HEK293T (cell line): ENCODE measurements around the gene MAP3K9.

Experiments used
- CTCF ChIA-PET: fragments of 350-600 bp; formaldehyde crosslinking; extraction: SDS; loops from one replicate; lab custom pipeline; 2021; ENCODE audit warnings: antibody characterized with exemption, inconsistent platforms; lab: Yijun Ruan, JAX
- POLR2A ChIA-PET: fragments of 350-600 bp; formaldehyde crosslinking; extraction: SDS; loops from one replicate; lab custom pipeline; 2020; ENCODE audit warnings: antibody characterized with exemption, inconsistent platforms; lab: Yijun Ruan, JAX
- DNase-seq: peaks from one replicate; pipeline ENCODE4 v3.0.0; 2012; ENCODE audit warnings: mixed read lengths; ENCODE audit errors: extremely low spot score
- ARNT ChIP-seq: fragments of 450-650 bp; IDR thresholded peaks from 2 replicates; pipeline ENCODE4 v1.6.1; 2017; ENCODE audit warnings: mild to moderate bottlenecking
- BHLHE40 ChIP-seq: fragments of 450-650 bp; IDR thresholded peaks from 2 replicates; pipeline ENCODE4 v1.6.1; 2016; ENCODE audit warnings: mild to moderate bottlenecking, moderate library complexity, borderline replicate concordance
- CTBP1 ChIP-seq: fragments of 450-650 bp; IDR thresholded peaks from 2 replicates; pipeline ENCODE4 v1.6.1; 2016; ENCODE audit warnings: borderline replicate concordance
- ELF4 ChIP-seq: fragments of 450-650 bp; IDR thresholded peaks from 2 replicates; pipeline ENCODE4 v1.6.1; 2017; ENCODE audit warnings: antibody characterized with exemption
- FOXA1 ChIP-seq: fragments of 450-650 bp; IDR thresholded peaks from 2 replicates; pipeline ENCODE4 v1.6.1; 2016; ENCODE audit warnings: mild to moderate bottlenecking
- FOXK2 ChIP-seq: fragments of 450-650 bp; IDR thresholded peaks from 2 replicates; pipeline ENCODE4 v1.6.1; 2016; ENCODE audit warnings: mild to moderate bottlenecking
- FOXM1 ChIP-seq: fragments of 450-650 bp; IDR thresholded peaks from 2 replicates; pipeline ENCODE4 v1.6.1; 2017; ENCODE audit warnings: mild to moderate bottlenecking, borderline replicate concordance
- HDGF ChIP-seq: fragments of 450-650 bp; IDR thresholded peaks from 2 replicates; pipeline ENCODE4 v1.6.1; 2017; ENCODE audit warnings: antibody characterized with exemption, borderline replicate concordance
- L3MBTL2 ChIP-seq: fragments of 450-650 bp; conservative IDR thresholded peaks from 2 replicates; pipeline ENCODE4 v1.6.1; 2016; ENCODE audit warnings: mild to moderate bottlenecking
- LEF1 ChIP-seq: fragments of 450-650 bp; IDR thresholded peaks from 2 replicates; pipeline ENCODE4 v1.6.1; 2017; ENCODE audit warnings: mild to moderate bottlenecking, borderline replicate concordance
- NFRKB ChIP-seq: fragments of 450-650 bp; IDR thresholded peaks from 2 replicates; pipeline ENCODE4 v1.6.1; 2016; ENCODE audit warnings: mild to moderate bottlenecking, moderate library complexity
- SP1 ChIP-seq: fragments of 450-650 bp; IDR thresholded peaks from 2 replicates; pipeline ENCODE4 v1.6.1; 2017
- SUZ12 ChIP-seq: fragments of 450-650 bp; IDR thresholded peaks from 2 replicates; pipeline ENCODE4 v1.6.1; 2016; ENCODE audit warnings: mild to moderate bottlenecking
- TARDBP ChIP-seq: fragments of 450-650 bp; IDR thresholded peaks from 2 replicates; pipeline ENCODE4 v1.6.1; 2016
- ZNF384 ChIP-seq: fragments of 450-650 bp; IDR thresholded peaks from 2 replicates; pipeline ENCODE4 v1.6.1; 2016
- TF ChIP-seq, protein P1 (sequence below): fragments of 450-650 bp; IDR thresholded peaks from 2 replicates; pipeline ENCODE4 v1.6.1; 2016

The MAP3K9 gene

DNA sequence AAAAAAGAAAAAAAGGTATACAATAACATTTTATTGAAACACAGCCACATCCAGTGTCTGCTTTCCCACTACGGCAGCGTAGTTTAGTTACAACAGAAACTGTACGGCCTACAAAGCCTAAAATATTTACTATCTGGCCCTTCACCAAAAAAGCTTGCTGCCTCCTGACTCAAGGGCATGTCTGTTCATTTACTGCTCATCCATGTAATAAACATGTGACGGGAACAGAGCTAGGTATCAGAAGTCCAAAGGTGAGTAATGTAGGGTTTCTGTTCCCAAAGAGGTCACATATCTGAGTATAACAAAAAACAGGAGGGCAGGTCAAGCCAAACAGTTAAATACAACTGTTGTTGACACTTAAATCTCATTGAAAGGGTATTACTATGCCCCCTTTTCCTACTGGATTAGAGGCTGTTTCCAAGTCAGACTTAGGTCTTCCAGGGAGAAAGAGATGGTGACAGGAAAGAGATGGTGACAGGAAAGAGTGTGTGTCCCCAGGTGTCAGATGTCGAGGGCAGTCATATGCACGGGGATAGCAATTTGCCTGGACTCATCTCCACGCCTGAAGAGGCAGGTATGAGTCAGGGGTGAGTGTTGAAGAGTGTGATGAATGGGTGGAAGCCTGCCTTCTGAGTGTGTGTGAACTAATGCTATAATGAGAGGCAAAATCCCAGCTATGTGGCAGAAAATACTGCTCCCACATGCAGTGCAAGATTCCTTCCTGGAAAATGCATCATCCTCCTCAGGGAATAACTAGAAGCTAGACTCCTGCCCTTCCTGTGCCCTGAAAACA is 77.7 kb downstream of the MAP3K9 start:
- ChIA-PET CTCF (no interaction called here), POLR2A (no interaction called here)
- no peak for TF ChIP-seq LEF1
- no peak for TF ChIP-seq SUZ12
- TF ChIP-seq NFRKB = no peak
- no peak for TF ChIP-seq FOXK2
- TF ChIP-seq SP1 = no peak
- no peak for TF ChIP-seq BHLHE40
- no peak for TF ChIP-seq FOXM1
- TF ChIP-seq CTBP1 = no peak
- no peak for TF ChIP-seq ELF4
- TF ChIP-seq, protein P1, sequence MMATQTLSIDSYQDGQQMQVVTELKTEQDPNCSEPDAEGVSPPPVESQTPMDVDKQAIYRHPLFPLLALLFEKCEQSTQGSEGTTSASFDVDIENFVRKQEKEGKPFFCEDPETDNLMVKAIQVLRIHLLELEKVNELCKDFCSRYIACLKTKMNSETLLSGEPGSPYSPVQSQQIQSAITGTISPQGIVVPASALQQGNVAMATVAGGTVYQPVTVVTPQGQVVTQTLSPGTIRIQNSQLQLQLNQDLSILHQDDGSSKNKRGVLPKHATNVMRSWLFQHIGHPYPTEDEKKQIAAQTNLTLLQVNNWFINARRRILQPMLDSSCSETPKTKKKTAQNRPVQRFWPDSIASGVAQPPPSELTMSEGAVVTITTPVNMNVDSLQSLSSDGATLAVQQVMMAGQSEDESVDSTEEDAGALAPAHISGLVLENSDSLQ = no peak
- DNase-seq = no peak

DNA sequence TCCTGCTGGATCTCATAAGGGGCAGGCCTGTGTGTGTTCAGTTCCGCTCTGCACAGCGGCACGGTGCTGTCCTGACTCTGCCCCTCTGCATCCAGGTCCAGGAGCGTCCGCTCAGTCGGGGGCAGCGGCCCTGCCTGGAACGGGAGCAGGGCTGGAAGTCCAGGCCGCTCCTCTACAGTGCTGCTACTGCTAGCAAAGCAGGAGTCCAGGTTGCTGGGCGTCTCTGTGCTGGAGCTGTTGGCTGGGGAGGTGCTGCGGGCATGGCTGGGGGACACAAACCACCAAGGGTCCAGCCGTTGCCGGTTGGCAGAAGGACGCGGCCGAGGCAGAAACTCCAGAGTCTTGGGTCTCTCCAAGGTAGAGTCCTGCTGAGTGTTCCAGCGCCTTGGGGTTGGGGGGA is 78.9 kb downstream of the MAP3K9 start:
- TF ChIP-seq FOXK2 (no peak), FOXM1 (no peak), ZNF384 (no peak), FOXA1 (no peak), ELF4 (no peak), BHLHE40 (no peak), LEF1 (no peak), L3MBTL2 (no peak), HDGF (no peak)
- no peak for DNase-seq
- POLR2A ChIA-PET = no interaction called here
- CTCF ChIA-PET = no interaction called here

DNA sequence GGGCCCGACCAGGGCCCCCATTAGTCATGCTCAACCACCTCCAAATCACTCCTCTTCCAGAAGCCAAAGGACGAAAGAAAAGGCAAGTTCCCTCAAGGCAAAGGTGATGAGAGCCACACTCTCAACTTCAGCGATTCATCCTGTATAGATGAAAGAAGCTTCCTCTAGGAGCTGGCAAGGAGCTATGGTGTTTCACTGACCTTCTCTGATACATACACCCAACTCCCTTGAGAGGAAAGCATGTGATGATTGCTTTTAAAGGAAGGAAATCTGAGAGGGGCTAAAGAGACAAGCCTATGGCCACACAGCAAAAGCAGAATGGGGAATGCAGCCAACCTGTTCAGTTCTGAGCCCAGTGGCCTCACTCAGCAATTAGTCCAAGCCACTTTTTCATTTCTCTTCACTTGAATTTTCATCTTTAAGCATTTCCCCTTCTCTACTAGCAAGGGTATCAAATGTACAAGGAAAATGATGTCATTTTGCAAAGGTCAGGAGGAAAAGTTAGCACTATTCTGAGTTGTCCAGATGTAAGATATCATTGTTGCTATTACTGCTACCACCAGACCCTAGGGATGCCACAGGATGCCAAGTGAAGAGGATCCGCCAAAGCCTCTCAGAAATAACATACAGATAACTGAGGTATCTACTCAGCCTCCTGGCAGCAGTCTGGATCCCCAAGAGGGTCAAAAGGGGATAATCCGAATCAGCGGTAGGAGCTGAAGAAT is 82.5 kb downstream of the MAP3K9 start:
- CTCF ChIA-PET = no interaction called here

DNA sequence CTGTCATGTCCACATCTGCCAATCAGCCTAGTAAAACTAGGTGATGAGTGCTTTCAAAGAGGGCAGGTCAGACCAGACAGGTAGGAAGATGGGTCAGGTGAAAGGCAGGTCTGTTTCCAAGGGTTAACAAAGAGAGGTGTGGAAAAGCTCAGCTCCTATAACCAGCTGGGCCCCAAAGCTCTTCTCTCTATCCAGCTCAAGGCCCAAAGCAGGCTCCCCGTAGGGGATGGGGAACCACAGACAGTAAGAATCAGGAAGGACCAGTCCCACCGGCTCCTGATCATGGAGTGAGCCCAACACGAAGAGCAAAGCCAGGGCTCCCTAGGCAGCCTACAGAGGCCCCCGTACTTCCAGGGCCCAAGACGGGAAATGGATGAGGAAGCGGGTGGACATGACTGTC is 84.4 kb downstream of the MAP3K9 start:
- DNase-seq = no peak
- ChIA-PET CTCF (no interaction called here), POLR2A (no interaction called here)
- no peak for TF ChIP-seq ELF4
- TF ChIP-seq SP1 = no peak
- no peak for TF ChIP-seq CTBP1

More for the DNA sequence above, 82.5 kb downstream of the MAP3K9 start:
- POLR2A ChIA-PET = no interaction called here
- TF ChIP-seq NFRKB (no peak), ZNF384 (no peak), FOXK2 (no peak), L3MBTL2 (no peak), CTBP1 (no peak), ELF4 (no peak), LEF1 (no peak), FOXA1 (no peak), ARNT (no peak), SUZ12 (no peak), FOXM1 (no peak), BHLHE40 (no peak), SP1 (no peak)
- TF ChIP-seq, protein P1 = no peak
- DNase-seq = no peak

DNA sequence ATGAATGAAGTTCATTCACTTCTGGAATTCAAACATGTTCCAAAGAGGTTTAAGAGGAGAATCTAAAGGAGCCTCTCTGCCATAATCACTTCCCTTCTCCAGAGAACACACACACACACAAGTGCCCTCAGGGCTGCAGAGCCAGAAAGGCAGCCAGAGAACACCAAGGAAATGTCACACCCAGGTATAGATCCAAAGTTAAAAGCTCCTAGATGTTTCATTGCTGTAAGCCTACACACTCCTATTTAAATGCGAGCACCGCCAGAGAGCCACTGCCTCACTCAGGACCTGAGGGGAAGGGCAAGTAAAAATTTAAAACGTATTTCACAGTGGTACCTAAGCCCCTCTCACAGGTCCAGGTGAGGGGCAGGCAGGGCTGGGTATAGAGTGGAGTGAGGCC is 85.2 kb downstream of the MAP3K9 start:
- CTCF ChIA-PET = no interaction called here
- POLR2A ChIA-PET = no interaction called here
- TF ChIP-seq ARNT (no peak), TARDBP (no peak), BHLHE40 (no peak), FOXK2 (no peak), NFRKB (no peak), SP1 (no peak), LEF1 (no peak), CTBP1 (no peak), ZNF384 (no peak), L3MBTL2 (no peak), ELF4 (no peak), HDGF (no peak), FOXA1 (no peak)
- TF ChIP-seq, protein P1 = no peak
- no peak for DNase-seq

DNA sequence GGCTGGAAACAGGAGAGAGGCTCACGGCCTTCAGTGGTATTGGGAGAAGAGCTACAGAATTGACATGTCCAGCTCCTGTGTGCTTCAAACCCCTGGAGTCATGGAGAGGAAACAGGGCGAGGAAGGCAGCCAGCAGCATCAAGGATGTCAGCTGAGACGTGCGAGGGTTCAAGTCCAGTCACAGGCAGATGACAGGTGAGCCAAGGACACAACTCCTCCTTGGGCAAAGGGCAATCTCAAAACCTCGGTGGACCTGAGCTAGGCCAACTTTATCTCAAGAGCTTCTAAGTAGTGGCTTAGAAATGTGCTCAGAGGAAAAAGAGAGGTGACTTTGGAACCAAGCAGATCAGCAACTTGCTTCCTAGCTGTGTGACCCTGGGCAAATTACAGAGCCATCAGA is 86.0 kb downstream of the MAP3K9 start:
- POLR2A ChIA-PET = interaction anchor here (1.0 kb wide), 1 partner anchor 86 kb away, joined by 5 read pairs; the partner anchor contains the start of gene MAP3K9
- CTCF ChIA-PET = interaction anchor here (0.6 kb wide), 1 partner anchor 97 kb away, joined by 4 read pairs; no protein-coding TSS in a partner anchor
- TF ChIP-seq L3MBTL2 (no peak), SP1 (no peak), FOXA1 (no peak), TARDBP (no peak), ZNF384 (no peak), FOXM1 (no peak), NFRKB (no peak), FOXK2 (no peak), ELF4 (no peak), CTBP1 (no peak), LEF1 (no peak), SUZ12 (no peak), HDGF (no peak)
- TF ChIP-seq, protein P1 = no peak
- DNase-seq = no peak
